ENCODE data around the gene SYN1.
"Not testable (repeated sequence)": the region's sequence is repeated elsewhere in the genome, so short reads cannot be mapped to it uniquely, and the experiment has no call there.

The SYN1 gene

GRCh38 chrX:47603125-47603524, 16.5 kb downstream of the SYN1 start:
- WGBS, 2 experiments: 94% methylated on average over 1 of the region's 4 CpGs
- H3K9me3 ChIP-seq (ENCODE audit: control insufficient read depth, low read length); H3K27ac ChIP-seq (ENCODE audit: insufficient read depth, low read depth, low read length, poor library complexity, severe bottlenecking); H3K27me3 ChIP-seq (ENCODE audit: control insufficient read depth, insufficient read depth, low read length, poor library complexity, severe bottlenecking); H3K4me1 ChIP-seq (ENCODE audit: control insufficient read depth, insufficient read depth, low read length); H3K4me3 ChIP-seq (ENCODE audit: insufficient read depth, low read depth, low read length); H3K36me3 ChIP-seq (ENCODE audit: control insufficient read depth, insufficient read depth, low read length): not testable (repeated sequence)

GRCh38 chrX:47597222-47597621, 22.4 kb downstream of the SYN1 start:
- H3K9me3 ChIP-seq (ENCODE audit: control insufficient read depth, low read length): no peaks in the 10 kb centered on the region
- H3K27me3 ChIP-seq (ENCODE audit: control insufficient read depth, insufficient read depth, low read length, poor library complexity, severe bottlenecking): no peaks in the 10 kb centered on the region
- no peak overlapping the region for H3K27ac ChIP-seq (ENCODE audit: insufficient read depth, low read depth, low read length, poor library complexity, severe bottlenecking)
- H3K4me1 ChIP-seq (ENCODE audit: control insufficient read depth, insufficient read depth, low read length): no peaks in the 10 kb centered on the region
- WGBS, 2 experiments: 92 to 100% methylated on average over 3 of the region's 3 CpGs
- H3K4me3 ChIP-seq (ENCODE audit: insufficient read depth, low read depth, low read length): no peak overlapping the region
- H3K36me3 ChIP-seq (ENCODE audit: control insufficient read depth, insufficient read depth, low read length): no peaks in the 10 kb centered on the region

GRCh38 chrX:47596256-47596655, 23.4 kb downstream of the SYN1 start:
- no peak overlapping the region for H3K4me3 ChIP-seq (ENCODE audit: insufficient read depth, low read depth, low read length)
- H3K36me3 ChIP-seq (ENCODE audit: control insufficient read depth, insufficient read depth, low read length): no peaks in the 10 kb centered on the region
- no peaks in the 10 kb centered on the region for H3K27me3 ChIP-seq (ENCODE audit: control insufficient read depth, insufficient read depth, low read length, poor library complexity, severe bottlenecking)
- H3K27ac ChIP-seq (ENCODE audit: insufficient read depth, low read depth, low read length, poor library complexity, severe bottlenecking): no peak overlapping the region
- no peaks in the 10 kb centered on the region for H3K4me1 ChIP-seq (ENCODE audit: control insufficient read depth, insufficient read depth, low read length)
- no peaks in the 10 kb centered on the region for H3K9me3 ChIP-seq (ENCODE audit: control insufficient read depth, low read length)
- 90 to 97% methylated on average over 2 of the region's 2 CpGs for WGBS, 2 experiments

- Histone ChIP-seq H3K27ac (ENCODE audit: insufficient read depth, low read depth, low read length, poor library complexity, severe bottlenecking) (no peak overlapping the region), H3K4me3 (ENCODE audit: insufficient read depth, low read depth, low read length) (no peak overlapping the region), H3K36me3 (ENCODE audit: control insufficient read depth, insufficient read depth, low read length) (no peaks in the 10 kb centered on the region), H3K27me3 (ENCODE audit: control insufficient read depth, insufficient read depth, low read length, poor library complexity, severe bottlenecking) (no peaks in the 10 kb centered on the region), H3K4me1 (ENCODE audit: control insufficient read depth, insufficient read depth, low read length) (no peaks in the 10 kb centered on the region), H3K9me3 (ENCODE audit: control insufficient read depth, low read length) (no peaks in the 10 kb centered on the region)
- WGBS, 2 experiments: 95% methylated on average over 1 of the region's 1 CpG; no CpG with 5 or more reads in 1 of the 2 experiments
These were observed 23.9 kb downstream of the SYN1 start for GRCh38 chrX:47595716-47596251.

- no peaks in the 10 kb centered on the region for H3K27me3 ChIP-seq (ENCODE audit: control insufficient read depth, insufficient read depth, low read length, poor library complexity, severe bottlenecking)
- H3K4me3 ChIP-seq (ENCODE audit: insufficient read depth, low read depth, low read length): no peak overlapping the region
- no peaks in the 10 kb centered on the region for H3K4me1 ChIP-seq (ENCODE audit: control insufficient read depth, insufficient read depth, low read length)
- no peak overlapping the region for H3K27ac ChIP-seq (ENCODE audit: insufficient read depth, low read depth, low read length, poor library complexity, severe bottlenecking)
- WGBS, 2 experiments: 100% methylated on average over 2 to 3 of the region's 4 CpGs
- no peaks in the 10 kb centered on the region for H3K9me3 ChIP-seq (ENCODE audit: control insufficient read depth, low read length)
- H3K36me3 ChIP-seq (ENCODE audit: control insufficient read depth, insufficient read depth, low read length): no peaks in the 10 kb centered on the region
These were observed 26.1 kb downstream of the SYN1 start for GRCh38 chrX:47593522-47593921.

- Histone ChIP-seq H3K27ac (ENCODE audit: insufficient read depth, low read depth, low read length, poor library complexity, severe bottlenecking) (no peak overlapping the region), H3K4me1 (ENCODE audit: control insufficient read depth, insufficient read depth, low read length) (no peaks in the 10 kb centered on the region), H3K27me3 (ENCODE audit: control insufficient read depth, insufficient read depth, low read length, poor library complexity, severe bottlenecking) (no peaks in the 10 kb centered on the region), H3K36me3 (ENCODE audit: control insufficient read depth, insufficient read depth, low read length) (no peaks in the 10 kb centered on the region), H3K4me3 (ENCODE audit: insufficient read depth, low read depth, low read length) (no peak overlapping the region), H3K9me3 (ENCODE audit: control insufficient read depth, low read length) (no peaks in the 10 kb centered on the region)
- WGBS, 2 experiments: 88 to 92% methylated on average over 5 of the region's 5 CpGs
These were observed 28.7 kb downstream of the SYN1 start for GRCh38 chrX:47590984-47591383.

- H3K27ac ChIP-seq (ENCODE audit: insufficient read depth, low read depth, low read length, poor library complexity, severe bottlenecking): no peak overlapping the region
- no peak overlapping the region for H3K4me3 ChIP-seq (ENCODE audit: insufficient read depth, low read depth, low read length)
- H3K36me3 ChIP-seq (ENCODE audit: control insufficient read depth, insufficient read depth, low read length): no peaks in the 10 kb centered on the region
- no peaks in the 10 kb centered on the region for H3K27me3 ChIP-seq (ENCODE audit: control insufficient read depth, insufficient read depth, low read length, poor library complexity, severe bottlenecking)
- H3K9me3 ChIP-seq (ENCODE audit: control insufficient read depth, low read length): no peaks in the 10 kb centered on the region
- no peaks in the 10 kb centered on the region for H3K4me1 ChIP-seq (ENCODE audit: control insufficient read depth, insufficient read depth, low read length)
- WGBS, 2 experiments: 93 to 96% methylated on average over 16 of the region's 16 CpGs
These were observed 31.5 kb downstream of the SYN1 start for GRCh38 chrX:47587906-47588735.

- no peaks in the 10 kb centered on the region for H3K9me3 ChIP-seq (ENCODE audit: control insufficient read depth, low read length)
- H3K4me3 ChIP-seq (ENCODE audit: insufficient read depth, low read depth, low read length): no peak overlapping the region
- H3K36me3 ChIP-seq (ENCODE audit: control insufficient read depth, insufficient read depth, low read length): no peaks in the 10 kb centered on the region
- peaks cover 4% of the 10 kb centered on the region for H3K4me1 ChIP-seq (ENCODE audit: control insufficient read depth, insufficient read depth, low read length)
- no peak overlapping the region for H3K27ac ChIP-seq (ENCODE audit: insufficient read depth, low read depth, low read length, poor library complexity, severe bottlenecking)
- WGBS, 2 experiments: 80 to 88% methylated on average over 4 of the region's 4 CpGs
- no peaks in the 10 kb centered on the region for H3K27me3 ChIP-seq (ENCODE audit: control insufficient read depth, insufficient read depth, low read length, poor library complexity, severe bottlenecking)
These were observed 32.4 kb downstream of the SYN1 start for GRCh38 chrX:47587091-47587891.

- Histone ChIP-seq H3K4me3 (ENCODE audit: insufficient read depth, low read depth, low read length) (no peak overlapping the region), H3K27ac (ENCODE audit: insufficient read depth, low read depth, low read length, poor library complexity, severe bottlenecking) (no peak overlapping the region), H3K9me3 (ENCODE audit: control insufficient read depth, low read length) (no peaks in the 10 kb centered on the region), H3K27me3 (ENCODE audit: control insufficient read depth, insufficient read depth, low read length, poor library complexity, severe bottlenecking) (no peaks in the 10 kb centered on the region), H3K36me3 (ENCODE audit: control insufficient read depth, insufficient read depth, low read length) (no peaks in the 10 kb centered on the region), H3K4me1 (ENCODE audit: control insufficient read depth, insufficient read depth, low read length) (peaks cover 4% of the 10 kb centered on the region)
- WGBS, 2 experiments: 84 to 87% methylated on average over 11 of the region's 11 CpGs
These were observed 33.4 kb downstream of the SYN1 start for GRCh38 chrX:47586043-47586787.

- 90 to 93% methylated on average over 16 of the region's 16 CpGs for WGBS, 2 experiments
These were observed 34.4 kb downstream of the SYN1 start for GRCh38 chrX:47585273-47585672.

More at GRCh38 chrX:47585273-47585672, 34.4 kb downstream of the SYN1 start:
- peaks cover 4% of the 10 kb centered on the region for H3K4me1 ChIP-seq (ENCODE audit: control insufficient read depth, insufficient read depth, low read length)
- no peaks in the 10 kb centered on the region for H3K27me3 ChIP-seq (ENCODE audit: control insufficient read depth, insufficient read depth, low read length, poor library complexity, severe bottlenecking)
- H3K9me3 ChIP-seq (ENCODE audit: control insufficient read depth, low read length): no peaks in the 10 kb centered on the region
- H3K4me3 ChIP-seq (ENCODE audit: insufficient read depth, low read depth, low read length): no peak overlapping the region
- H3K36me3 ChIP-seq (ENCODE audit: control insufficient read depth, insufficient read depth, low read length): no peaks in the 10 kb centered on the region
- H3K27ac ChIP-seq (ENCODE audit: insufficient read depth, low read depth, low read length, poor library complexity, severe bottlenecking): no peak overlapping the region
